ENCODE data around the gene KLF4. TPM values are rescaled to one million over a fixed set of nuclear protein-coding genes. Genes with fewer than 3 reads are reported as not detected.

KLF4 gene
- total and polyA plus RNA-seq, 2 of the 13 experiments (the other 11 are each of a cell fraction or from before 2014, with no cell fraction given), result 0.20 to 0.37 TPM

- TF ChIP-seq ZBTB7B (CRISPR knock-in tag; IDR thresholded peaks at IDR 0.05), result no peak
- no peak for TF ChIP-seq ZNF574 (CRISPR knock-in tag; IDR thresholded peaks at IDR 0.05)
- TF ChIP-seq SNAPC2 (CRISPR knock-in tag; IDR thresholded peaks at IDR 0.05), result no peak
- no peak for TF ChIP-seq SMAD1 (CRISPR knock-in tag; IDR thresholded peaks at IDR 0.05; ENCODE audit: borderline replicate concordance, low read depth)
- TF ChIP-seq TFDP2 (CRISPR knock-in tag; IDR thresholded peaks at IDR 0.05), result no peak
- no peak for TF ChIP-seq FOSL1 (CRISPR knock-in tag; IDR thresholded peaks at IDR 0.05; ENCODE audit: borderline replicate concordance)
- TF ChIP-seq SOX6 (IDR thresholded peaks at IDR 0.05), result no peak
- no peak for TF ChIP-seq SOX6 (CRISPR knock-in tag; IDR thresholded peaks at IDR 0.05)
- TF ChIP-seq FOXK2 (IDR thresholded peaks at IDR 0.05), result no peak
- TF ChIP-seq PATZ1 (CRISPR knock-in tag; IDR thresholded peaks at IDR 0.05), result 0 out of 2 replicates have a peak, but pooled peaks have one; percentile 34
- TF ChIP-seq JUN (CRISPR knock-in tag; IDR thresholded peaks at IDR 0.05), result no peak
- 0 out of 2 replicates have a peak, but pooled peaks have one; percentile 14 for TF ChIP-seq MYC (CRISPR knock-in tag; IDR thresholded peaks at IDR 0.05; ENCODE audit: borderline replicate concordance)
- no peak for TF ChIP-seq ZNF317 (CRISPR knock-in tag; IDR thresholded peaks at IDR 0.05)
- TF ChIP-seq ZNF549 (CRISPR knock-in tag; IDR thresholded peaks at IDR 0.05), result no peak
- no peak for TF ChIP-seq NCOA2 (CRISPR knock-in tag; IDR thresholded peaks at IDR 0.05)
- no peak for TF ChIP-seq ZBED4 (CRISPR knock-in tag; IDR thresholded peaks at IDR 0.05; ENCODE audit: borderline replicate concordance)
- no peak for TF ChIP-seq IKZF1 (IDR thresholded peaks at IDR 0.05)
- no peak for TF ChIP-seq ZNF138 (CRISPR knock-in tag; IDR thresholded peaks at IDR 0.05; ENCODE audit: low read depth)
- no peak for TF ChIP-seq GPN1 (CRISPR knock-in tag; IDR thresholded peaks at IDR 0.05; ENCODE audit: borderline replicate concordance)
- no peak for TF ChIP-seq ZNF670 (CRISPR knock-in tag; IDR thresholded peaks at IDR 0.05; ENCODE audit: borderline replicate concordance)
These were observed at the start of gene KLF4 (continued) for GRCh38 chr9:107489687-107490605.

All from HepG2 (cell line).